Measurements from ENCODE around the gene TNFRSF19. TPM values are rescaled to one million over a fixed set of nuclear protein-coding genes. Genes with fewer than 3 reads are reported as not detected.
A peak's percentile ranks its signal among the peaks of the same experiment; 100 is the strongest.

TNFRSF19 gene
- total RNA-seq, 2 donors from 2014 or later, result 5.4 to 6.9 TPM

GRCh38 chr13:23599083-23599925, 29.1 kb downstream of the TNFRSF19 start:
- intact Hi-C loops (cut with DNase I), result no loop called here
- no peak for TF ChIP-seq CTCF (IDR thresholded peaks at IDR 0.05)
- peak in 1 of 3 donors; percentile 29 for TF ChIP-seq POLR2A (IDR thresholded peaks at IDR 0.05)
- H3K27ac ChIP-seq, result peak overlapping the region; percentile 1 to 73 (median 44)
- H3K36me3 ChIP-seq (replicated peaks in 1 of 2; ENCODE audit: insufficient read depth in 1 of 2, low read depth in 2 of 2), result no peaks in the 10 kb centered on the region
- no peaks in the 10 kb centered on the region for H3K9me3 ChIP-seq
- no peaks in the 10 kb centered on the region for H3K27me3 ChIP-seq
- peaks cover 6% of the 10 kb centered on the region for H3K4me1 ChIP-seq
- DNase-seq, result no peak
- H3K4me3 ChIP-seq, result no peak overlapping the region
- WGBS, 2 donors, result 32% methylated on average over 3 of the region's 3 CpGs
- peak; percentile 94 for ATAC-seq

DNA sequence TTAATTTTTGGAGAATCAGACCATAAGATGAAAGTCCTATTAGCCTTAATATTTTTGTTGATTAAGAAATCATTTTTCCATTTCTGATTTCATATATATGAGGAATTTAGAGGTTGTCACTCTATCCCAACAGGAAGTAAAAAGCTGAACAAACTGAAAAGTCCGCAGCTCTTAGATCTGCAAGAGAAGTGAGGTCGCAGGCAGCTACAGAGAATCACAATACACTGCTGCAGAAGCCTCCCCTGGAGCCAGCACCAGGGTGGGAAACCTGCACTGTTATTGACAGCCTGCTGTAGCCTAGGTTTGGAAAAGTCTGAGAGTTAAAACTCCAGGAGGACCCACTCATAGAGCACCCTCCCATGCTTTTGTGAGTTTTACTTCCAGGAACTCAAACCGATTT, 29.9 kb downstream of the TNFRSF19 start:
- ATAC-seq (peak; percentile 52), DNase-seq (no peak)
- H3K36me3 ChIP-seq (replicated peaks in 1 of 2; ENCODE audit: insufficient read depth in 1 of 2, low read depth in 2 of 2), result no peaks in the 10 kb centered on the region
- TF ChIP-seq CTCF (IDR thresholded peaks at IDR 0.05) (no peak), POLR2A (IDR thresholded peaks at IDR 0.05) (no peak)
- WGBS, 2 donors, result 60 to 62% methylated on average over 3 of the region's 3 CpGs
- H3K4me1 ChIP-seq, result peaks cover 6% of the 10 kb centered on the region
- no peak overlapping the region for H3K4me3 ChIP-seq
- H3K27ac ChIP-seq, result peak overlapping the region in 3 of 4 donors; percentile 1 to 73 (median 69)
- H3K9me3 ChIP-seq, result no peaks in the 10 kb centered on the region
- intact Hi-C loops (cut with DNase I), result no loop called here
- no peaks in the 10 kb centered on the region for H3K27me3 ChIP-seq

GRCh38 chr13:23600534-23600933, 30.3 kb downstream of the TNFRSF19 start:
- intact Hi-C loops (cut with DNase I), result no loop called here
- peaks cover 6% of the 10 kb centered on the region for H3K4me1 ChIP-seq

DNA sequence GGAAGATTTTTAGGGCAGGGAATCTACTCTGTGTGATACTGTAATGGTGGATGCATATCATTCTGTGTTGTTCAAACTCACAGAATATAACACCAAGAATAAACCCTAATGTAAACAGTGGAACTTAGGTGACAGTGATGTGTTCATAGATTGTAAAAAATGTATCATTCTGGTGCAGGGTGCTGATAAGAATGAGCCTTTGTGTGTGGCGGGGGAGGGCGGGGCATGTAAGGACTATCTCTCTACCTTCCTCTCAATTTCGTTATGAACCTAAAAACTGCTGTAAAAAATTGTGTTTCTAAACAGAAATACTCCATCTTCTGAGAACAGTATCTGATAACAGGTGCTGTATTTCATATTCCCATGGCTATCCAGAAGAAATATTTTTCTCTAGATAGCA, 35.6 kb downstream of the TNFRSF19 start:
- intact Hi-C loops (cut with DNase I), result no loop called here
- Histone ChIP-seq H3K4me3 (no peak overlapping the region), H3K27ac (no peak overlapping the region), H3K4me1 (peaks cover 24% of the 10 kb centered on the region), H3K27me3 (no peaks in the 10 kb centered on the region), H3K36me3 (replicated peaks in 1 of 2; ENCODE audit: insufficient read depth in 1 of 2, low read depth in 2 of 2) (no peaks in the 10 kb centered on the region), H3K9me3 (no peaks in the 10 kb centered on the region)
- no peak for DNase-seq
- TF ChIP-seq POLR2A (IDR thresholded peaks at IDR 0.05), result no peak
- TF ChIP-seq CTCF (IDR thresholded peaks at IDR 0.05), result no peak
- ATAC-seq, result no peak
- WGBS, 2 donors, result 64 to 91% methylated on average over 3 of the region's 3 CpGs

More at GRCh38 chr13:23600534-23600933, 30.3 kb downstream of the TNFRSF19 start:
- ATAC-seq (no peak), DNase-seq (no peak)
- Histone ChIP-seq H3K36me3 (replicated peaks in 1 of 2; ENCODE audit: insufficient read depth in 1 of 2, low read depth in 2 of 2) (no peaks in the 10 kb centered on the region), H3K4me3 (no peak overlapping the region), H3K9me3 (no peaks in the 10 kb centered on the region), H3K27ac (peak overlapping the region in 2 of 4 donors; percentile 69 to 73), H3K27me3 (no peaks in the 10 kb centered on the region)
- no peak for TF ChIP-seq POLR2A (IDR thresholded peaks at IDR 0.05)
- no peak for TF ChIP-seq CTCF (IDR thresholded peaks at IDR 0.05)

DNA sequence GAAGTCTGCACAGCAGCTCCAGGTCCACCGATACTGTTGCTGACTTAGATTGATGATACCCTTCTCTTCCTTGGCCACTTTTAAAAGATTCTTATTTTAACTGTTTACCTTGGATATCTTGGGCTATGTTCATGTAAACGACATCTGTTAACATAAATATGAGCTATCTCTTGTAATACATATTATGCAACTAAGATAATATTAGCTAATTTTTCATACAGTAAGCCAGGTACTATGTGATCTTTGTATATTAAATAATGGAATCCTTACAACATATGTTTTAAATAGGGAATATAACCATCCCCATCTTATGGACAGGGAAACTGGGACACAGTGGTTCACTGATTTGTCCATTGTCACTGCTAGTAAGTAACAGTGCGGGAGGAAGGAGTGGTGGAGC, 37.9 kb downstream of the TNFRSF19 start:
- ATAC-seq (peak; percentile 28), DNase-seq (no peak)
- no peak for TF ChIP-seq POLR2A (IDR thresholded peaks at IDR 0.05)
- no peak for TF ChIP-seq CTCF (IDR thresholded peaks at IDR 0.05)
- H3K4me3 ChIP-seq, result no peak overlapping the region
- H3K4me1 ChIP-seq, result peaks cover 33% of the 10 kb centered on the region
- peak overlapping the region in 3 of 4 donors; percentile 42 to 77 (median 49) for H3K27ac ChIP-seq
- H3K27me3 ChIP-seq, result no peaks in the 10 kb centered on the region
- no peaks in the 10 kb centered on the region for H3K36me3 ChIP-seq (replicated peaks in 1 of 2; ENCODE audit: insufficient read depth in 1 of 2, low read depth in 2 of 2)
- intact Hi-C loops (cut with DNase I), result no loop called here
- 34 to 45% methylated on average over 3 of the region's 3 CpGs for WGBS, 2 donors
- no peaks in the 10 kb centered on the region for H3K9me3 ChIP-seq

Measured in body of pancreas (tissue), 4 donors.